ENCODE measurements around the gene FOS.
"Not testable (repeated sequence)": the region's sequence is repeated elsewhere in the genome, so short reads cannot be mapped to it uniquely, and the experiment has no call there.

The FOS gene

GRCh38 chr14:75278422-75279152 is at the start of gene FOS:
Gene FOS (plus strand): TSS chr14:75278828. CDS start chr14:75278983, 155 bp downstream.
- DNase-seq (ENCODE audit: low read depth in 2 of 2): peak; percentile 88 to 89

- no peak for DNase-seq (ENCODE audit: low read depth in 2 of 2)
These were observed 48.9 kb upstream of the FOS start for GRCh38 chr14:75229661-75230139.

GRCh38 chr14:75230140-75230792 is 48.4 kb upstream of the FOS start:
- no peak for DNase-seq (ENCODE audit: low read depth in 2 of 2)

- no peak for DNase-seq (ENCODE audit: low read depth in 2 of 2)
These were observed 47.3 kb upstream of the FOS start for GRCh38 chr14:75231320-75231719.

GRCh38 chr14:75232191-75232590 is 46.4 kb upstream of the FOS start:
- DNase-seq (ENCODE audit: low read depth in 2 of 2): no peak

- no peak for DNase-seq (ENCODE audit: low read depth in 2 of 2)
These were observed 46.0 kb upstream of the FOS start for GRCh38 chr14:75232597-75232996.

GRCh38 chr14:75234173-75235115 is 44.2 kb upstream of the FOS start:
- DNase-seq (ENCODE audit: low read depth in 2 of 2): peak; percentile 55 to 59

GRCh38 chr14:75235198-75235597 is 43.4 kb upstream of the FOS start:
- not testable (repeated sequence) for DNase-seq (ENCODE audit: low read depth in 2 of 2)

- DNase-seq (ENCODE audit: low read depth in 2 of 2): no peak
These were observed 42.2 kb upstream of the FOS start for GRCh38 chr14:75236467-75236866.

- DNase-seq (ENCODE audit: low read depth in 2 of 2): no peak
These were observed 41.7 kb upstream of the FOS start for GRCh38 chr14:75236901-75237419.

- no peak for DNase-seq (ENCODE audit: low read depth in 2 of 2)
These were observed 39.7 kb upstream of the FOS start for GRCh38 chr14:75238756-75239455.

GRCh38 chr14:75240781-75241180 is 37.8 kb upstream of the FOS start:
- no peak for DNase-seq (ENCODE audit: low read depth in 2 of 2)

- peak; percentile 88 to 89 for DNase-seq (ENCODE audit: low read depth in 2 of 2)
These were observed 35.9 kb upstream of the FOS start for GRCh38 chr14:75242546-75243273.

GRCh38 chr14:75244121-75244520 is 34.5 kb upstream of the FOS start:
- no peak for DNase-seq (ENCODE audit: low read depth in 2 of 2)

GRCh38 chr14:75246546-75247285 is 31.9 kb upstream of the FOS start:
- DNase-seq (ENCODE audit: low read depth in 2 of 2): no peak

GRCh38 chr14:75247286-75247922 is 31.2 kb upstream of the FOS start:
- no peak for DNase-seq (ENCODE audit: low read depth in 2 of 2)

GRCh38 chr14:75247939-75248338 is 30.7 kb upstream of the FOS start:
- DNase-seq (ENCODE audit: low read depth in 2 of 2): no peak

GRCh38 chr14:75249251-75249957 is 29.2 kb upstream of the FOS start:
- no peak for DNase-seq (ENCODE audit: low read depth in 2 of 2)

GRCh38 chr14:75249958-75250336 is 28.7 kb upstream of the FOS start:
- DNase-seq (ENCODE audit: low read depth in 2 of 2): no peak

Data from fibroblast of skin of left biceps (primary cell).